Measurements from ENCODE around the gene SUFU. TPM values are rescaled to one million over a fixed set of nuclear protein-coding genes. Genes with fewer than 3 reads are reported as not detected.

SUFU gene
- total and polyA plus RNA-seq, 2 of the 8 experiments (the other 6 are each of a cell fraction or from before 2014, with no cell fraction given) = 7.0 to 10.8 TPM

DNA sequence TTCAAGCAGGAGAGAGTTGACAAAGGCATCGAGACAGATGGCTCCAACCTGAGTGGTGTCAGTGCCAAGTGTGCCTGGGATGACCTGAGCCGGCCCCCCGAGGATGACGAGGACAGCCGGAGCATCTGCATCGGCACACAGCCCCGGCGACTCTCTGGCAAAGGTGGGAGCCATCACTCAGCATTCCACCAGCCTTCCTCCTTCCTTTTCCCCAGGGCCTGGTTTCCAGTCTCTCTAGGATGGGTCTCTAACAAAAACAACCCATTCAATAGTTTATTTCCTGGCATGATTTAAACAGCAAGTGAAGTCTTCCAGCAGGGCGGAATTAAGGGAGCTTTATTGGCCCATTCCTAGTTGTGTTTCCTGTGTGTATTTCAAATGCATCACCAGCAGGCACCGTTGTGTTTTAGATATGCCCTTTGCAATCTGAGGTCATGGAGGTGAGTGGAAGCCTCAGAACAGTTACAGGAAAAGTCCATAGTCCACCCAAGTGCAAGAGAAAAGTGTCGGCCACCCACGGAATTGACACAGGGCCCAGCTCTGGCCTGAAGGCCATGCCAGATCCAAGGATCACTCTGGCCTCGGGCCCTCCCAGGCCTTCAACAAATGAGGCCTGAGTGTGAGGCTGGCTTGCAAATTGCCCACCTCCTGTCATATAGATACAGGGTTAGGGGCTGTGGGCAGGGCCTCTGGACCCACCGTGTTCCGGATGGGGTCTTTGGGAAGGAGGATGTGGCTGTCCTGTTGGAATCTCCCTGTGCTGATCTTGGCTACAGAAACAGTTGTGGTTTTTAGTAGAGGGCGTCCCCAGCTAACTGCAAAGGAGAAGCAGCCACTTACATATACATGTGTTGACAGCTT lies 93.6 kb downstream of the SUFU start (continued):
- TF ChIP-seq, protein P1, sequence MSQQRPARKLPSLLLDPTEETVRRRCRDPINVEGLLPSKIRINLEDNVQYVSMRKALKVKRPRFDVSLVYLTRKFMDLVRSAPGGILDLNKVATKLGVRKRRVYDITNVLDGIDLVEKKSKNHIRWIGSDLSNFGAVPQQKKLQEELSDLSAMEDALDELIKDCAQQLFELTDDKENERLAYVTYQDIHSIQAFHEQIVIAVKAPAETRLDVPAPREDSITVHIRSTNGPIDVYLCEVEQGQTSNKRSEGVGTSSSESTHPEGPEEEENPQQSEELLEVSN (IDR thresholded peaks at IDR 0.05) = no peak
- TF ChIP-seq RAD21 (IDR thresholded peaks at IDR 0.05 in 1 of 2, conservative IDR thresholded peaks at IDR 0.05 in 1 of 2; ENCODE audit: low read depth in 2 of 2, low read length in 2 of 2) = no peak
- no peak for TF ChIP-seq EP300 (IDR thresholded peaks at IDR 0.05; ENCODE audit: borderline replicate concordance in 1 of 2, low read depth in 2 of 2, low read length in 2 of 2)

Data from H1 (cell line).